GM23338 (cell line): ENCODE measurements around the gene HGFAC. TPM values are rescaled to one million over a fixed set of nuclear protein-coding genes. Genes with fewer than 3 reads are reported as not detected.
"Not testable (repeated sequence)": the region's sequence is repeated elsewhere in the genome, so short reads cannot be mapped to it uniquely, and the experiment has no call there.

Experiments used
- ATAC-seq: fragments of 200-7000 bp; cut with Tn5 transposase; 3 replicates; pipeline ENCODE4 v1.9.1; 2020
- DNase-seq: peaks from one replicate; pipeline ENCODE4 v3.0.0-alpha.2; 2015; ENCODE audit warnings: low spot score
- H2AFZ ChIP-seq: fragments of 200-600 bp; sonication (generic); 2 replicates; pipeline ENCODE4 v1.8.0; 2016; ENCODE audit warnings: antibody characterized with exemption, mild to moderate bottlenecking, moderate library complexity
- H3F3A ChIP-seq: fragments of 200-600 bp; sonication (generic); replicated peaks from 2 replicates; pipeline ENCODE4 v1.8.0; 2017; ENCODE audit warnings: antibody characterized with exemption, mixed run types, low read depth
- H3K27ac ChIP-seq: fragments of 200-600 bp; sonication (generic); 2 replicates; pipeline ENCODE4 v1.6.1; 2016; ENCODE audit warnings: low read depth
- H3K27me3 ChIP-seq: fragments of 200-600 bp; sonication (generic); 2 replicates; pipeline ENCODE4 v1.8.0; 2016; ENCODE audit warnings: mild to moderate bottlenecking, mixed run types, moderate library complexity; ENCODE audit not compliant: insufficient read depth
- H3K36me3 ChIP-seq: fragments of 200-600 bp; sonication (generic); 2 replicates; pipeline ENCODE4 v1.8.0; 2016; ENCODE audit warnings: mild to moderate bottlenecking; ENCODE audit not compliant: insufficient read depth
- H3K4me1 ChIP-seq: fragments of 200-600 bp; sonication (generic); 2 replicates; pipeline ENCODE4 v1.8.0; 2016; ENCODE audit warnings: mild to moderate bottlenecking, moderate library complexity; ENCODE audit not compliant: insufficient read depth
- H3K4me2 ChIP-seq: fragments of 200-600 bp; sonication (generic); 2 replicates; pipeline ENCODE4 v1.7.1; 2017; ENCODE audit warnings: mixed run types
- H3K4me3 ChIP-seq: fragments of 200-600 bp; sonication (generic); 2 replicates; pipeline ENCODE4 v1.6.1; 2016; ENCODE audit warnings: mixed run types
- H3K79me2 ChIP-seq: fragments of 200-600 bp; sonication (generic); replicated peaks from 2 replicates; pipeline ENCODE4 v1.8.0; 2017; ENCODE audit warnings: mild to moderate bottlenecking; ENCODE audit not compliant: insufficient read depth
- H3K9me2 ChIP-seq: fragments of 200-600 bp; sonication (generic); 2 replicates; pipeline ENCODE4 v1.8.0; 2017; ENCODE audit not compliant: insufficient read depth
- H4K20me1 ChIP-seq: fragments of 200-600 bp; sonication (generic); replicated peaks from 2 replicates; pipeline ENCODE4 v1.8.0; 2017; ENCODE audit warnings: mild to moderate bottlenecking; ENCODE audit not compliant: insufficient read depth
- H3K27ac Mint-ChIP-seq: 2 replicates; pipeline ENCODE4 v1.8.0; 2020; ENCODE audit warnings: inconsistent platforms, mild to moderate bottlenecking, moderate library complexity, mixed read lengths
- H3K27me3 Mint-ChIP-seq: 3 replicates; pipeline ENCODE4 v1.8.0; 2022; ENCODE audit warnings: low read depth, mild to moderate bottlenecking, moderate library complexity, mixed read lengths, inconsistent platforms; ENCODE audit not compliant: insufficient read depth, poor library complexity
- H3K36me3 Mint-ChIP-seq: 3 replicates; pipeline ENCODE4 v1.8.0; 2021; ENCODE audit warnings: low read depth, mild to moderate bottlenecking, inconsistent platforms, moderate library complexity, mixed read lengths
- H3K4me1 Mint-ChIP-seq: 3 replicates; pipeline ENCODE4 v1.8.0; 2020; ENCODE audit warnings: mild to moderate bottlenecking, inconsistent platforms, mixed read lengths
- H3K4me3 Mint-ChIP-seq: 3 replicates; pipeline ENCODE4 v1.8.0; 2021; ENCODE audit warnings: moderate library complexity, mild to moderate bottlenecking, inconsistent platforms, mixed read lengths
- H3K9me3 Mint-ChIP-seq: 3 replicates; pipeline ENCODE4 v1.8.0; 2020; ENCODE audit warnings: moderate library complexity, mild to moderate bottlenecking, inconsistent platforms, mixed read lengths
- CREB1 ChIP-seq: fragments of 250-450 bp; sonication (Bioruptor Pico); IDR thresholded peaks from 2 replicates; pipeline ENCODE4 v1.5.0; 2020; ENCODE audit warnings: low read depth, mild to moderate bottlenecking, moderate library complexity
- EZH2 ChIP-seq: fragments of 200-600 bp; sonication (generic); IDR thresholded peaks from one replicate; pipeline ENCODE4 v1.8.0; 2017; ENCODE audit warnings: antibody characterized with exemption, mild to moderate bottlenecking, low read depth; ENCODE audit not compliant: unreplicated experiment
- JUNB ChIP-seq: IDR thresholded peaks from one replicate; pipeline ENCODE4 v1.6.1; 2016; ENCODE audit warnings: antibody characterized with exemption; ENCODE audit not compliant: unreplicated experiment
- NANOG ChIP-seq: IDR thresholded peaks from 2 replicates; pipeline ENCODE4 v1.6.1; 2016; ENCODE audit warnings: antibody characterized with exemption, borderline replicate concordance
- POLR2AphosphoS5 ChIP-seq: IDR thresholded peaks from 2 replicates; pipeline ENCODE4 v1.6.1; 2016; ENCODE audit warnings: antibody characterized with exemption, low read depth
- STAT1 ChIP-seq: IDR thresholded peaks from one replicate; pipeline ENCODE4 v1.6.1; 2016; ENCODE audit warnings: antibody characterized with exemption; ENCODE audit not compliant: unreplicated experiment
- ZNF114 ChIP-seq: fragments of 250-450 bp; sonication (Bioruptor Pico); IDR thresholded peaks from 2 replicates; pipeline ENCODE4 v1.5.0; 2020; ENCODE audit warnings: mild to moderate bottlenecking, moderate library complexity
- polyA plus RNA-seq: library from polyadenylated mRNA; unstranded; fragments of >200 nt; fragmentation: Nextera tagmentation; extraction: Ambion mirVana; gene quantifications from 2 replicates; pipeline ENCODE4 v1.2.1, GENCODE V29; 2016
- total RNA-seq: library from RNA; depleted of rRNA; stranded (reverse); fragments of >200 nt; shearing (Covaris generic); gene quantifications from 2 replicates; pipeline ENCODE4 v1.2.3, GENCODE V29; 2014
- TF ChIP-seq, protein P1 (sequence below): fragments of 250-450 bp; sonication (Bioruptor Pico); IDR thresholded peaks from 2 replicates; pipeline ENCODE4 v1.5.0; 2020; ENCODE audit warnings: mild to moderate bottlenecking, moderate library complexity
- TF ChIP-seq, protein P2 (sequence below), 2 experiments: fragments of 200-600 bp in 1 of 2; sonication (generic) in 1 of 2; conservative IDR thresholded peaks; 2 replicates each; pipeline versions ENCODE4 v1.5.1 to v1.6.1; 2016 to 2017; ENCODE audit warnings: antibody characterized with exemption in 2 of 2, low read depth in 2 of 2, mild to moderate bottlenecking in 2 of 2, moderate library complexity in 1 of 2

The HGFAC gene
- total and polyA plus RNA-seq, 2 experiments from 2014 or later = 0.94 TPM; not detected in 1

DNA sequence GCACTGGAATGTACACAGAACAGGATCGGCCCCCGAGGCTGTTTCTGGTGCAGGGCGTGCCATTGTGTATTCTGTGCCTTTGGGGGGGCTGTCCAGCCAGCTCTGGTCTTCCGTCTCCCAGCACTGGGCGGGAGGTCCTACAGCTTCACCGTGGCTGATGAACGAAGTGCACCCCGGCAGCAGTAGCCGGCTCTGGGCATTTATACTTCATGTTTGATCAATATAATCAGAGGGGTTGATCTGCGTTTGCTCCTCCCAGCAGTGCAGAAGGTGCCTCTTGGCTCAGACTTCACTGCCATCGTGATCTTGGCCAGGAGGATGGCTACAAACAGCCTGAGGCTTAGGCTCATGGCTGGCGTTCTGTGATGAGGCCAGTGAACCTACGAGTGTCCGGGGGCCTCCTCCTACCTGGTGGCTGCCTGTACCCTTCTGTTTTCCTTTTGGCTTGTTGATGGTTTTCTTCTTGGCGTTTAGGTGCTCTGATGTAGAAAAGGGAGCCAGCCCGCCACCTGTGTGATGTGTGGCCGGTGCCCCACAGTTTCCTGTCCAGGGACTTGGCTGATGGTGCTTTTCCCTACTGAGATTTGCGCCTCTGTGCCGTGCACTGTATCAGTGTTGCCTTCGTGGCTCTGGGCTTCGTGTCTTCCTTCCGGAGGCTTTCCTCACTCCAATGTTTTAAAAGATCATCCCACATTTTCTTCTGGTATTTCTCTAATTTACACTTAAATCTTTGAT, 31.2 kb upstream of the HGFAC start:
- H4K20me1 ChIP-seq = no peaks in the 10 kb centered on the region
- Mint-ChIP-seq H3K4me1 (peaks cover 8% of the 10 kb centered on the region), H3K27me3 (no peaks in the 10 kb centered on the region), H3K9me3 (no peaks in the 10 kb centered on the region), H3K4me3 (no peak overlapping the region), H3K36me3 (no peaks in the 10 kb centered on the region), H3K27ac (no peak overlapping the region)
- TF ChIP-seq POLR2AphosphoS5 = no peak
- no peak for TF ChIP-seq JUNB
- TF ChIP-seq CREB1 (CRISPR knock-in tag) = no peak
- TF ChIP-seq ZNF114 = no peak
- no peak for TF ChIP-seq NANOG
- no peak for TF ChIP-seq EZH2
- no peak for TF ChIP-seq STAT1
- TF ChIP-seq, protein P1, sequence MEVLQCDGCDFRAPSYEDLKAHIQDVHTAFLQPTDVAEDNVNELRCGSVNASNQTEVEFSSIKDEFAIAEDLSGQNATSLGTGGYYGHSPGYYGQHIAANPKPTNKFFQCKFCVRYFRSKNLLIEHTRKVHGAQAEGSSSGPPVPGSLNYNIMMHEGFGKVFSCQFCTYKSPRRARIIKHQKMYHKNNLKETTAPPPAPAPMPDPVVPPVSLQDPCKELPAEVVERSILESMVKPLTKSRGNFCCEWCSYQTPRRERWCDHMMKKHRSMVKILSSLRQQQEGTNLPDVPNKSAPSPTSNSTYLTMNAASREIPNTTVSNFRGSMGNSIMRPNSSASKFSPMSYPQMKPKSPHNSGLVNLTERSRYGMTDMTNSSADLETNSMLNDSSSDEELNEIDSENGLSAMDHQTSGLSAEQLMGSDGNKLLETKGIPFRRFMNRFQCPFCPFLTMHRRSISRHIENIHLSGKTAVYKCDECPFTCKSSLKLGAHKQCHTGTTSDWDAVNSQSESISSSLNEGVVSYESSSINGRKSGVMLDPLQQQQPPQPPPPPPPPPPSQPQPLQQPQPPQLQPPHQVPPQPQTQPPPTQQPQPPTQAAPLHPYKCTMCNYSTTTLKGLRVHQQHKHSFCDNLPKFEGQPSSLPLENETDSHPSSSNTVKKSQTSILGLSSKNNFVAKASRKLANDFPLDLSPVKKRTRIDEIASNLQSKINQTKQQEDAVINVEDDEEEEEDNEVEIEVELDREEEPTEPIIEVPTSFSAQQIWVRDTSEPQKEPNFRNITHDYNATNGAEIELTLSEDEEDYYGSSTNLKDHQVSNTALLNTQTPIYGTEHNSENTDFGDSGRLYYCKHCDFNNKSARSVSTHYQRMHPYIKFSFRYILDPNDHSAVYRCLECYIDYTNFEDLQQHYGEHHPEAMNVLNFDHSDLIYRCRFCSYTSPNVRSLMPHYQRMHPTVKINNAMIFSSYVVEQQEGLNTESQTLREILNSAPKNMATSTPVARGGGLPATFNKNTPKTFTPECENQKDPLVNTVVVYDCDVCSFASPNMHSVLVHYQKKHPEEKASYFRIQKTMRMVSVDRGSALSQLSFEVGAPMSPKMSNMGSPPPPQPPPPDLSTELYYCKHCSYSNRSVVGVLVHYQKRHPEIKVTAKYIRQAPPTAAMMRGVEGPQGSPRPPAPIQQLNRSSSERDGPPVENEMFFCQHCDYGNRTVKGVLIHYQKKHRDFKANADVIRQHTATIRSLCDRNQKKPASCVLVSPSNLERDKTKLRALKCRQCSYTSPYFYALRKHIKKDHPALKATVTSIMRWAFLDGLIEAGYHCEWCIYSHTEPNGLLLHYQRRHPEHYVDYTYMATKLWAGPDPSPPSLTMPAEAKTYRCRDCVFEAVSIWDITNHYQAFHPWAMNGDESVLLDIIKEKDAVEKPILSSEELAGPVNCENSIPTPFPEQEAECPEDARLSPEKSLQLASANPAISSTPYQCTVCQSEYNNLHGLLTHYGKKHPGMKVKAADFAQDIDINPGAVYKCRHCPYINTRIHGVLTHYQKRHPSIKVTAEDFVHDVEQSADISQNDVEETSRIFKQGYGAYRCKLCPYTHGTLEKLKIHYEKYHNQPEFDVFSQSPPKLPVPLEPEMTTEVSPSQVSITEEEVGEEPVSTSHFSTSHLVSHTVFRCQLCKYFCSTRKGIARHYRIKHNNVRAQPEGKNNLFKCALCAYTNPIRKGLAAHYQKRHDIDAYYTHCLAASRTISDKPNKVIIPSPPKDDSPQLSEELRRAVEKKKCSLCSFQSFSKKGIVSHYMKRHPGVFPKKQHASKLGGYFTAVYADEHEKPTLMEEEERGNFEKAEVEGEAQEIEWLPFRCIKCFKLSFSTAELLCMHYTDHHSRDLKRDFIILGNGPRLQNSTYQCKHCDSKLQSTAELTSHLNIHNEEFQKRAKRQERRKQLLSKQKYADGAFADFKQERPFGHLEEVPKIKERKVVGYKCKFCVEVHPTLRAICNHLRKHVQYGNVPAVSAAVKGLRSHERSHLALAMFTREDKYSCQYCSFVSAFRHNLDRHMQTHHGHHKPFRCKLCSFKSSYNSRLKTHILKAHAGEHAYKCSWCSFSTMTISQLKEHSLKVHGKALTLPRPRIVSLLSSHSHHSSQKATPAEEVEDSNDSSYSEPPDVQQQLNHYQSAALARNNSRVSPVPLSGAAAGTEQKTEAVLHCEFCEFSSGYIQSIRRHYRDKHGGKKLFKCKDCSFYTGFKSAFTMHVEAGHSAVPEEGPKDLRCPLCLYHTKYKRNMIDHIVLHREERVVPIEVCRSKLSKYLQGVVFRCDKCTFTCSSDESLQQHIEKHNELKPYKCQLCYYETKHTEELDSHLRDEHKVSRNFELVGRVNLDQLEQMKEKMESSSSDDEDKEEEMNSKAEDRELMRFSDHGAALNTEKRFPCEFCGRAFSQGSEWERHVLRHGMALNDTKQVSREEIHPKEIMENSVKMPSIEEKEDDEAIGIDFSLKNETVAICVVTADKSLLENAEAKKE (CRISPR knock-in tag) = no peak
- TF ChIP-seq, protein P2, sequence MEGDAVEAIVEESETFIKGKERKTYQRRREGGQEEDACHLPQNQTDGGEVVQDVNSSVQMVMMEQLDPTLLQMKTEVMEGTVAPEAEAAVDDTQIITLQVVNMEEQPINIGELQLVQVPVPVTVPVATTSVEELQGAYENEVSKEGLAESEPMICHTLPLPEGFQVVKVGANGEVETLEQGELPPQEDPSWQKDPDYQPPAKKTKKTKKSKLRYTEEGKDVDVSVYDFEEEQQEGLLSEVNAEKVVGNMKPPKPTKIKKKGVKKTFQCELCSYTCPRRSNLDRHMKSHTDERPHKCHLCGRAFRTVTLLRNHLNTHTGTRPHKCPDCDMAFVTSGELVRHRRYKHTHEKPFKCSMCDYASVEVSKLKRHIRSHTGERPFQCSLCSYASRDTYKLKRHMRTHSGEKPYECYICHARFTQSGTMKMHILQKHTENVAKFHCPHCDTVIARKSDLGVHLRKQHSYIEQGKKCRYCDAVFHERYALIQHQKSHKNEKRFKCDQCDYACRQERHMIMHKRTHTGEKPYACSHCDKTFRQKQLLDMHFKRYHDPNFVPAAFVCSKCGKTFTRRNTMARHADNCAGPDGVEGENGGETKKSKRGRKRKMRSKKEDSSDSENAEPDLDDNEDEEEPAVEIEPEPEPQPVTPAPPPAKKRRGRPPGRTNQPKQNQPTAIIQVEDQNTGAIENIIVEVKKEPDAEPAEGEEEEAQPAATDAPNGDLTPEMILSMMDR (conservative IDR thresholded peaks at IDR 0.05; ENCODE audit: low read depth in 2 of 2) = no peak
- DNase-seq = no peak
- ATAC-seq = no peak
- H3F3A ChIP-seq = no peaks in the 10 kb centered on the region
- H3K4me3 ChIP-seq = no peak overlapping the region
- 0 out of 2 replicates have a peak overlapping the region, but pooled peaks have one; percentile 9 for H3K27ac ChIP-seq
- no peaks in the 10 kb centered on the region for H3K79me2 ChIP-seq
- no peaks in the 10 kb centered on the region for H3K9me2 ChIP-seq
- no peaks in the 10 kb centered on the region for H3K27me3 ChIP-seq
- H2AFZ ChIP-seq = no peak overlapping the region
- H3K4me2 ChIP-seq = no peak overlapping the region
- H3K4me1 ChIP-seq = no peaks in the 10 kb centered on the region
- no peaks in the 10 kb centered on the region for H3K36me3 ChIP-seq

DNA sequence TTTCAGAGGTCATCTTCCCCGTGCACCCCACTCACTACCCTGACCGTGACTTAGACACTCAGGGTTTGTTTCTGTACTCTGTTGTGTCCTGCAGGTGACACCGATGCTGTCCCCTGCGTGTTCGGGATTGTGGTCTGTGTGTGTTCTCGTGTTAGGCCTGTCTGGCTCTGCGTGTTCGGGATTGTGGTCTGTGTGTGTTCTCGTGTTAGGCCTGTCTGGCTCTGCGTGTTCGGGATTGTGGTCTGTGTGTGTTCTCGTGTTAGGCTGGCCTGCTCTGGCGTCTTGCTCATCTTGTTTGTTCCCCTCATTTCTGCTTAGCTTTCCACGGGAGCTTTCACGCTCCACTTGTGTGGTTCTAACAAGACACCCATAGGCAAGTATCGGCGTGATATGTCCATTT, 30.6 kb upstream of the HGFAC start:
- not testable (repeated sequence) for H3K4me2 ChIP-seq, H3F3A ChIP-seq, ATAC-seq, H3K36me3 ChIP-seq, H3K27me3 ChIP-seq, H3K4me3 Mint-ChIP-seq, H3K4me1 Mint-ChIP-seq, H2AFZ ChIP-seq, H3K9me3 Mint-ChIP-seq, H3K9me2 ChIP-seq, H3K27ac ChIP-seq, H3K79me2 ChIP-seq, H3K4me1 ChIP-seq, H3K4me3 ChIP-seq, H4K20me1 ChIP-seq, H3K27ac Mint-ChIP-seq, H3K27me3 Mint-ChIP-seq, DNase-seq, H3K36me3 Mint-ChIP-seq
